Transverse colon (tissue), 3 donors: ENCODE results near the gene PRPF40A.

Experiments
- CTCF ChIP-seq, 5 experiments: fragments of 200-600 bp in 3 of 5; fragments of 450-650 bp in 2 of 5; sonication (generic) in 3 of 5; IDR thresholded peaks; 1 replicate in 2 of 5; 2 replicates in 3 of 5; pipeline ENCODE4 v1.5.1; 2016 to 2017; ENCODE audit warnings: antibody characterized with exemption in 5 of 5, inconsistent platforms in 3 of 5, mild to moderate bottlenecking in 2 of 5, moderate library complexity in 1 of 5
- POLR2A ChIP-seq: fragments of 450-650 bp; IDR thresholded peaks from one replicate; pipeline ENCODE4 v1.6.1; 2016; ENCODE audit warnings: antibody characterized with exemption, mild to moderate bottlenecking, moderate library complexity

GRCh38 chr2:152706477-152707021 is 10.7 kb downstream of the PRPF40A start:
- no peak for TF ChIP-seq POLR2A
- no peak for TF ChIP-seq CTCF (IDR thresholded peaks at IDR 0.05)
